HEK293T (cell line): ENCODE data around the gene IL20RA.

Source experiments
- CTCF ChIA-PET: fragments of 350-600 bp; formaldehyde crosslinking; extraction: SDS; loops from one replicate; lab custom pipeline; 2021; ENCODE audit warnings: antibody characterized with exemption, inconsistent platforms; lab: Yijun Ruan, JAX
- POLR2A ChIA-PET: fragments of 350-600 bp; formaldehyde crosslinking; extraction: SDS; loops from one replicate; lab custom pipeline; 2020; ENCODE audit warnings: antibody characterized with exemption, inconsistent platforms; lab: Yijun Ruan, JAX
- DNase-seq: peaks from one replicate; pipeline ENCODE4 v3.0.0; 2012; ENCODE audit warnings: mixed read lengths; ENCODE audit errors: extremely low spot score
- ARNT ChIP-seq: fragments of 450-650 bp; IDR thresholded peaks from 2 replicates; pipeline ENCODE4 v1.6.1; 2017; ENCODE audit warnings: mild to moderate bottlenecking
- BHLHE40 ChIP-seq: fragments of 450-650 bp; IDR thresholded peaks from 2 replicates; pipeline ENCODE4 v1.6.1; 2016; ENCODE audit warnings: mild to moderate bottlenecking, moderate library complexity, borderline replicate concordance
- CTBP1 ChIP-seq: fragments of 450-650 bp; IDR thresholded peaks from 2 replicates; pipeline ENCODE4 v1.6.1; 2016; ENCODE audit warnings: borderline replicate concordance
- ELF4 ChIP-seq: fragments of 450-650 bp; IDR thresholded peaks from 2 replicates; pipeline ENCODE4 v1.6.1; 2017; ENCODE audit warnings: antibody characterized with exemption
- FOXA1 ChIP-seq: fragments of 450-650 bp; IDR thresholded peaks from 2 replicates; pipeline ENCODE4 v1.6.1; 2016; ENCODE audit warnings: mild to moderate bottlenecking
- FOXK2 ChIP-seq: fragments of 450-650 bp; IDR thresholded peaks from 2 replicates; pipeline ENCODE4 v1.6.1; 2016; ENCODE audit warnings: mild to moderate bottlenecking
- FOXM1 ChIP-seq: fragments of 450-650 bp; IDR thresholded peaks from 2 replicates; pipeline ENCODE4 v1.6.1; 2017; ENCODE audit warnings: mild to moderate bottlenecking, borderline replicate concordance
- HDGF ChIP-seq: fragments of 450-650 bp; IDR thresholded peaks from 2 replicates; pipeline ENCODE4 v1.6.1; 2017; ENCODE audit warnings: antibody characterized with exemption, borderline replicate concordance
- L3MBTL2 ChIP-seq: fragments of 450-650 bp; conservative IDR thresholded peaks from 2 replicates; pipeline ENCODE4 v1.6.1; 2016; ENCODE audit warnings: mild to moderate bottlenecking
- LEF1 ChIP-seq: fragments of 450-650 bp; IDR thresholded peaks from 2 replicates; pipeline ENCODE4 v1.6.1; 2017; ENCODE audit warnings: mild to moderate bottlenecking, borderline replicate concordance
- NFRKB ChIP-seq: fragments of 450-650 bp; IDR thresholded peaks from 2 replicates; pipeline ENCODE4 v1.6.1; 2016; ENCODE audit warnings: mild to moderate bottlenecking, moderate library complexity
- PKNOX1 ChIP-seq: fragments of 450-650 bp; IDR thresholded peaks from 2 replicates; pipeline ENCODE4 v1.6.1; 2016
- SP1 ChIP-seq: fragments of 450-650 bp; IDR thresholded peaks from 2 replicates; pipeline ENCODE4 v1.6.1; 2017
- SUZ12 ChIP-seq: fragments of 450-650 bp; IDR thresholded peaks from 2 replicates; pipeline ENCODE4 v1.6.1; 2016; ENCODE audit warnings: mild to moderate bottlenecking
- TARDBP ChIP-seq: fragments of 450-650 bp; IDR thresholded peaks from 2 replicates; pipeline ENCODE4 v1.6.1; 2016
- ZNF384 ChIP-seq: fragments of 450-650 bp; IDR thresholded peaks from 2 replicates; pipeline ENCODE4 v1.6.1; 2016

IL20RA gene

GRCh38 chr6:137070303-137070702 is 25.5 kb upstream of the IL20RA start:
- TF ChIP-seq PKNOX1 (no peak), SP1 (no peak), SUZ12 (no peak), ZNF384 (no peak), ELF4 (no peak), TARDBP (no peak), NFRKB (no peak)
- POLR2A ChIA-PET: no interaction called here
- DNase-seq: no peak
- CTCF ChIA-PET: interaction anchor here (0.5 kb wide), 1 partner anchor 11 kb away, joined by 3 read pairs; no protein-coding TSS in a partner anchor

- TF ChIP-seq LEF1 (no peak), SP1 (no peak), HDGF (no peak), CTBP1 (no peak), L3MBTL2 (no peak), ZNF384 (no peak), FOXK2 (no peak), ARNT (no peak), NFRKB (no peak)
- ChIA-PET POLR2A (no interaction called here), CTCF (no interaction called here)
- DNase-seq: no peak
Measured at GRCh38 chr6:137067399-137067798, 22.6 kb upstream of the IL20RA start.

GRCh38 chr6:137058037-137058436 is 13.3 kb upstream of the IL20RA start:
- DNase-seq: no peak
- ChIA-PET POLR2A (no interaction called here), CTCF (no interaction called here)
- TF ChIP-seq ARNT (no peak), HDGF (no peak), PKNOX1 (no peak), ZNF384 (no peak)

GRCh38 chr6:137056121-137056880 is 11.5 kb upstream of the IL20RA start:
- DNase-seq: no peak
- no peak for TF ChIP-seq SP1
- TF ChIP-seq FOXA1: no peak
- ChIA-PET POLR2A (no interaction called here), CTCF (interaction anchor here (0.7 kb wide), 1 partner anchor 264 kb away, joined by 3 read pairs; the partner anchor contains the start of gene MAP3K5)

- no peak for DNase-seq
- ChIA-PET CTCF (no interaction called here), POLR2A (no interaction called here)
- TF ChIP-seq ELF4 (no peak), TARDBP (no peak), L3MBTL2 (no peak), ARNT (no peak), SP1 (no peak), BHLHE40 (no peak), FOXK2 (no peak), SUZ12 (no peak), ZNF384 (no peak), LEF1 (no peak), HDGF (no peak)
Measured at GRCh38 chr6:137051790-137052472, 7.2 kb upstream of the IL20RA start.

GRCh38 chr6:137049095-137049494 is 4.3 kb upstream of the IL20RA start:
- POLR2A ChIA-PET: no interaction called here
- no peak for TF ChIP-seq PKNOX1
- no peak for TF ChIP-seq NFRKB
- no peak for TF ChIP-seq CTBP1
- no peak for TF ChIP-seq SP1
- no peak for TF ChIP-seq ARNT
- TF ChIP-seq BHLHE40: no peak
- no peak for TF ChIP-seq FOXK2
- TF ChIP-seq L3MBTL2: no peak
- TF ChIP-seq ELF4: no peak
- TF ChIP-seq ZNF384: no peak
- no peak for TF ChIP-seq FOXM1
- TF ChIP-seq FOXA1: no peak
- no peak for TF ChIP-seq TARDBP
- TF ChIP-seq LEF1: no peak
- no peak for TF ChIP-seq SUZ12
- TF ChIP-seq HDGF: no peak
- DNase-seq: no peak
- CTCF ChIA-PET: no interaction called here
